Measurements from ENCODE around the gene ZNF280D.

Gene ZNF280D

GRCh38 chr15:56744701-56745683 is 11.7 kb upstream of the ZNF280D start:
- TF ChIP-seq CTCF (IDR thresholded peaks at IDR 0.05; ENCODE audit: low read depth, low read length) = no peak

GRCh38 chr15:56741541-56741940 is 8.2 kb upstream of the ZNF280D start:
- TF ChIP-seq CTCF (IDR thresholded peaks at IDR 0.05; ENCODE audit: low read depth, low read length) = no peak
- no peak for DNase-seq (ENCODE audit: extremely low read depth, low read depth)

More at GRCh38 chr15:56744701-56745683, 11.7 kb upstream of the ZNF280D start:
- no peak for DNase-seq (ENCODE audit: extremely low read depth, low read depth)

- TF ChIP-seq CTCF (IDR thresholded peaks at IDR 0.05; ENCODE audit: low read depth, low read length) = no peak
- DNase-seq (ENCODE audit: extremely low read depth, low read depth) = no peak
Observed at GRCh38 chr15:56739964-56740640, 6.8 kb upstream of the ZNF280D start.

GRCh38 chr15:56739474-56739873 is 6.2 kb upstream of the ZNF280D start:
- TF ChIP-seq CTCF (IDR thresholded peaks at IDR 0.05; ENCODE audit: low read depth, low read length) = no peak
- DNase-seq (ENCODE audit: extremely low read depth, low read depth) = no peak

DNA sequence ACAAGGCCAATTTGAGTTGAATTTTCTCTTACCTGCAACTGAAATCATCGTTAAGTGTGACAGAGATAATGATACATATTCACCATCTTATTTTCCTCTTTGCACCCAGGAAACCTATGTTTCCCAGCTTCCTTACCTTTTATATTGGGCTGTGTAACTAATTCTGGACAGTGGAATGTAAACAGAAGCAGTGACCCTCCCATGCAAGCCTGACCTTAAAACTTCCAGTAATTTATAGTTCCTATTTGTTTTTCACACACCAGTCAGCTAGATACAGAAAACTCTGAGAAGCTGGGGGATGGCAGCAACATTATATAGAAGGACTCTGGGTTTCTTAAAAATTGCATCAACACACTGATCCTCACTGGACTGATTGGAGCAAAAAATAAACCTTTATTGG is 4.5 kb upstream of the ZNF280D start:
- no peak for TF ChIP-seq CTCF (IDR thresholded peaks at IDR 0.05; ENCODE audit: low read depth, low read length)
- no peak for DNase-seq (ENCODE audit: extremely low read depth, low read depth)

DNA sequence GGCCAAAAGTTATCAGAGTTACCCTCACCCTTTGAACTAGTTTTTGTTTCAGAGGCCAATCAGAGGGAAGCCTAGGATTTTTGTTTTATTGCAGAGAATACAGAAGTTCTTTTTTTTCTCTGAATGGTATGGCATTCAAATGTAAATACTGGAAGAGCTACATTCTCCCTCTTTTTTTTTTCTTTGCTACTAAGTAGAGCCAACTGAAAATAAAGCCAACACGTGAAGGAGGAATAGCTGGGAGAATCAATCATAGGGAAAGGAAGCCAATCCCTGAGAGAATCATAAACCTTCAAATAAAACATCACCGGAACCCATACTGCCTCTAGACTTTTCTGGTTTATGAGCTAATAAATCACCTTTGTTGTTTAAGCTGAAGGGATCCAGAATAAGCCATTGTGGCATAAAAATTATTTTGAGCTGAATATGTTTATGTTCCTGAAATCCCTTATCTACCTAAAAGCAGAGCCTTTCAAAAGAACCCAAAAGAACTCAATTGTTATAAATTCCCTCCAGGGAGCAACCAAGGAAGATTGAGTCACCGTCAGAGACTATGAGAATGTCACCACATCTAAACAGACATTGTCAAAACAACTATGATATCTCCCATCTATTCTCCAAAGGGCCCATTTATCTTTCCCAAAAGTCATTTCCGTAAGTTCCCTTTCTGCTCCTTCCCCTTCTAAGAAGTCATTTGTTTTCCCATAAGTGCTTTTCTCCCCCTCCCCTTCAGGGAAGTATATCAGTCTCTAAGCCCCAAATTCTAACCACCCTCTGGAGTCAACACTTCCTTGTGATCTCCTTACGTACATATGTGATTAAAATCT is 3.8 kb upstream of the ZNF280D start:
- DNase-seq (ENCODE audit: extremely low read depth, low read depth) = no peak
- TF ChIP-seq CTCF (IDR thresholded peaks at IDR 0.05; ENCODE audit: low read depth, low read length) = no peak
